WTC11 (cell line): Measurements from ENCODE around the gene FIZ1. TPM values are rescaled to one million over a fixed set of nuclear protein-coding genes. Genes with fewer than 3 reads are reported as not detected.

ENCODE experiments used
- ATAC-seq: fragments of 200-7000 bp; cut with Tn5 transposase; 2 replicates; pipeline ENCODE4 v1.10.0; 2021; ENCODE audit warnings: mild to moderate bottlenecking, moderate library complexity
- CTCF ChIA-PET: fragments of 300-600 bp; sonication (Branson Sonifier 250); formaldehyde crosslinking; loops from one replicate; lab custom pipeline; 2021; ENCODE audit warnings: antibody characterized with exemption; lab: Charles Lee
- POLR2A ChIA-PET: fragments of 350-600 bp; sonication (Branson Sonifier 250); formaldehyde crosslinking; loops from one replicate; lab custom pipeline; 2021; ENCODE audit warnings: antibody characterized with exemption; lab: Charles Lee
- DNase-seq: peaks from one replicate; pipeline ENCODE4 v3.0.0; 2021; ENCODE audit warnings: low spot score
- H3K27ac Mint-ChIP-seq: 2 replicates; pipeline ENCODE4 v1.8.0; 2021; ENCODE audit warnings: mixed read lengths
- H3K27me3 Mint-ChIP-seq: 2 replicates; pipeline ENCODE4 v1.8.0; 2021; ENCODE audit warnings: low read depth, mild to moderate bottlenecking, moderate library complexity, mixed read lengths
- H3K36me3 Mint-ChIP-seq: 2 replicates; pipeline ENCODE4 v1.8.0; 2021; ENCODE audit warnings: mixed read lengths
- H3K4me1 Mint-ChIP-seq: 2 replicates; pipeline ENCODE4 v1.8.0; 2022; ENCODE audit warnings: mixed read lengths
- H3K4me3 Mint-ChIP-seq: 2 replicates; pipeline ENCODE4 v1.8.0; 2021; ENCODE audit warnings: mild to moderate bottlenecking, moderate library complexity, mixed read lengths
- H3K9me3 Mint-ChIP-seq: 2 replicates; pipeline ENCODE4 v1.8.0; 2021; ENCODE audit warnings: mixed read lengths
- AR ChIP-seq: fragments of 250-450 bp; sonication (Bioruptor Pico); IDR thresholded peaks from 2 replicates; pipeline ENCODE4 v1.9.0; 2021; ENCODE audit warnings: mild to moderate bottlenecking
- CDX4 ChIP-seq: fragments of 250-450 bp; sonication (Bioruptor Pico); IDR thresholded peaks from 2 replicates; pipeline ENCODE4 v1.9.0; 2021; ENCODE audit warnings: moderate library complexity, mild to moderate bottlenecking, inconsistent platforms, borderline replicate concordance
- CREB1 ChIP-seq: sonication (generic); formaldehyde crosslinking; IDR thresholded peaks from 2 replicates; pipeline ENCODE4 v1.8.0; 2023; ENCODE audit warnings: mild to moderate bottlenecking, missing genetic modification reagents
- ELF4 ChIP-seq: sonication (generic); formaldehyde crosslinking; IDR thresholded peaks from 2 replicates; pipeline ENCODE4 v1.8.1; 2022; ENCODE audit warnings: low read depth, mild to moderate bottlenecking, moderate library complexity, missing genetic modification reagents
- EMX1 ChIP-seq: fragments of 250-450 bp; sonication (Bioruptor Pico); IDR thresholded peaks from 2 replicates; pipeline ENCODE4 v1.8.0; 2021; ENCODE audit warnings: mild to moderate bottlenecking
- ESRRA ChIP-seq: sonication (generic); formaldehyde crosslinking; IDR thresholded peaks from 2 replicates; pipeline ENCODE4 v1.8.1; 2022; ENCODE audit warnings: mild to moderate bottlenecking, missing genetic modification reagents, borderline replicate concordance
- FOXJ3 ChIP-seq: sonication (generic); formaldehyde crosslinking; IDR thresholded peaks from 2 replicates; pipeline ENCODE4 v1.9.0; 2021; ENCODE audit warnings: missing genetic modification reagents, mild to moderate bottlenecking, borderline replicate concordance
- FOXK1 ChIP-seq: sonication (generic); formaldehyde crosslinking; IDR thresholded peaks from 2 replicates; pipeline ENCODE4 v1.8.0; 2022; ENCODE audit warnings: mild to moderate bottlenecking, moderate library complexity, missing genetic modification reagents
- HMGA2 ChIP-seq: fragments of 250-450 bp; sonication (Bioruptor Pico); IDR thresholded peaks from 2 replicates; pipeline ENCODE4 v1.4.0; 2021; ENCODE audit warnings: mild to moderate bottlenecking, moderate library complexity
- MXD4 ChIP-seq: fragments of 250-450 bp; sonication (Bioruptor Pico); IDR thresholded peaks from 2 replicates; pipeline ENCODE4 v1.8.0; 2021; ENCODE audit warnings: mild to moderate bottlenecking, moderate library complexity, borderline replicate concordance
- MYBL2 ChIP-seq: sonication (generic); formaldehyde crosslinking; IDR thresholded peaks from 2 replicates; pipeline ENCODE4 v1.8.1; 2023; ENCODE audit warnings: mild to moderate bottlenecking, moderate library complexity, missing genetic modification reagents
- NFYB ChIP-seq: sonication (generic); formaldehyde crosslinking; conservative IDR thresholded peaks from 2 replicates; pipeline ENCODE4 v1.8.0; 2022; ENCODE audit warnings: low read depth, missing genetic modification reagents
- NR3C1 ChIP-seq: sonication (generic); formaldehyde crosslinking; conservative IDR thresholded peaks from 2 replicates; pipeline ENCODE4 v1.8.1; 2023; ENCODE audit warnings: low read depth, mild to moderate bottlenecking, missing genetic modification reagents
- SOX15 ChIP-seq: fragments of 250-450 bp; sonication (Bioruptor Pico); IDR thresholded peaks from 2 replicates; pipeline ENCODE4 v1.9.0; 2021; ENCODE audit warnings: mild to moderate bottlenecking
- ZNF121 ChIP-seq: sonication (generic); formaldehyde crosslinking; IDR thresholded peaks from 2 replicates; pipeline ENCODE4 v1.8.0; 2023; ENCODE audit warnings: missing genetic modification reagents
- ZNF219 ChIP-seq: sonication (generic); formaldehyde crosslinking; IDR thresholded peaks from 2 replicates; pipeline ENCODE4 v1.8.0; 2023; ENCODE audit warnings: missing genetic modification reagents, mild to moderate bottlenecking, borderline replicate concordance
- ZNF396 ChIP-seq: fragments of 250-450 bp; sonication (Bioruptor Pico); IDR thresholded peaks from 2 replicates; pipeline ENCODE4 v1.8.0; 2021; ENCODE audit warnings: mild to moderate bottlenecking, moderate library complexity, borderline replicate concordance
- ZNF423 ChIP-seq: fragments of 250-450 bp; sonication (Bioruptor Pico); IDR thresholded peaks from 2 replicates; pipeline ENCODE4 v2.1.2; 2022; ENCODE audit warnings: mild to moderate bottlenecking, moderate library complexity
- ZNF425 ChIP-seq: fragments of 250-450 bp; sonication (Bioruptor Pico); conservative IDR thresholded peaks from 2 replicates; pipeline ENCODE4 v1.9.0; 2021; ENCODE audit warnings: mild to moderate bottlenecking
- ZNF532 ChIP-seq: fragments of 250-450 bp; sonication (Bioruptor Pico); IDR thresholded peaks from 2 replicates; pipeline ENCODE4 v1.9.0; 2021; ENCODE audit warnings: mild to moderate bottlenecking, borderline replicate concordance
- ZNF671 ChIP-seq: fragments of 250-450 bp; sonication (Bioruptor Pico); IDR thresholded peaks from 2 replicates; pipeline ENCODE4 v1.8.0; 2021; ENCODE audit warnings: mild to moderate bottlenecking
- total RNA-seq: library from RNA; stranded (reverse); gene quantifications from 3 replicates; pipeline ENCODE4 v1.2.3, GENCODE V29; 2021

FIZ1 gene
- total RNA-seq, 1 experiment from 2014 or later = 20.1 TPM

- TF ChIP-seq ZNF532 (CRISPR knock-in tag) (no peak), MYBL2 (CRISPR knock-in tag) (no peak), EMX1 (no peak)
These were observed 55.3 kb downstream of the FIZ1 start (continued) for GRCh38 chr19:55544014-55544413.

GRCh38 chr19:55543567-55543966 lies 55.8 kb downstream of the FIZ1 start:
- ChIA-PET POLR2A (no interaction called here), CTCF (no interaction called here)
- no peak for ATAC-seq
- TF ChIP-seq ZNF219 (CRISPR knock-in tag) (no peak), ZNF671 (no peak), NFYB (no peak), ZNF425 (CRISPR knock-in tag) (no peak), FOXK1 (CRISPR knock-in tag) (no peak), FOXJ3 (CRISPR knock-in tag) (no peak), MXD4 (CRISPR knock-in tag) (no peak), ZNF423 (CRISPR knock-in tag) (no peak), NR3C1 (CRISPR knock-in tag) (no peak), ESRRA (CRISPR knock-in tag) (no peak), SOX15 (CRISPR knock-in tag) (no peak), AR (no peak), CREB1 (CRISPR knock-in tag) (no peak), HMGA2 (no peak), CDX4 (CRISPR knock-in tag) (no peak), ZNF121 (CRISPR knock-in tag) (no peak), ZNF396 (CRISPR knock-in tag) (no peak), MYBL2 (CRISPR knock-in tag) (no peak), ELF4 (CRISPR knock-in tag) (no peak)
- TF ChIP-seq, all 79 proteins: peak for 0
- H3K27ac Mint-ChIP-seq = no peak overlapping the region
- H3K9me3 Mint-ChIP-seq = peaks cover 14% of the 10 kb centered on the region
- H3K36me3 Mint-ChIP-seq = no peaks in the 10 kb centered on the region
- H3K4me1 Mint-ChIP-seq = peaks cover 27% of the 10 kb centered on the region
- H3K27me3 Mint-ChIP-seq = peaks cover 7% of the 10 kb centered on the region
- no peak for DNase-seq
- H3K4me3 Mint-ChIP-seq = no peak overlapping the region
